Astrocyte of the spinal cord (primary cell): ENCODE data around the gene VEZT.

Experiments
- DNase-seq: peaks from one replicate; pipeline ENCODE4 v3.0.0; 2011; ENCODE audit warnings: low read depth, low spot score
- H3K4me3 ChIP-seq: 2 replicates; pipeline ENCODE4 v1.5.1; 2011; ENCODE audit warnings: low read depth, mild to moderate bottlenecking, low read length, moderate library complexity
- in situ Hi-C: cut with HindIII; loops from 2 replicates; pipeline ENCODE4 v1.10.0; 2017; ENCODE audit warnings: low sequenced_read_pairs
- TF ChIP-seq, protein P1 (sequence below): IDR thresholded peaks from 2 replicates; pipeline ENCODE4 v1.5.1; 2012; ENCODE audit warnings: low read depth, mild to moderate bottlenecking, low read length, inconsistent platforms

The VEZT gene

DNA sequence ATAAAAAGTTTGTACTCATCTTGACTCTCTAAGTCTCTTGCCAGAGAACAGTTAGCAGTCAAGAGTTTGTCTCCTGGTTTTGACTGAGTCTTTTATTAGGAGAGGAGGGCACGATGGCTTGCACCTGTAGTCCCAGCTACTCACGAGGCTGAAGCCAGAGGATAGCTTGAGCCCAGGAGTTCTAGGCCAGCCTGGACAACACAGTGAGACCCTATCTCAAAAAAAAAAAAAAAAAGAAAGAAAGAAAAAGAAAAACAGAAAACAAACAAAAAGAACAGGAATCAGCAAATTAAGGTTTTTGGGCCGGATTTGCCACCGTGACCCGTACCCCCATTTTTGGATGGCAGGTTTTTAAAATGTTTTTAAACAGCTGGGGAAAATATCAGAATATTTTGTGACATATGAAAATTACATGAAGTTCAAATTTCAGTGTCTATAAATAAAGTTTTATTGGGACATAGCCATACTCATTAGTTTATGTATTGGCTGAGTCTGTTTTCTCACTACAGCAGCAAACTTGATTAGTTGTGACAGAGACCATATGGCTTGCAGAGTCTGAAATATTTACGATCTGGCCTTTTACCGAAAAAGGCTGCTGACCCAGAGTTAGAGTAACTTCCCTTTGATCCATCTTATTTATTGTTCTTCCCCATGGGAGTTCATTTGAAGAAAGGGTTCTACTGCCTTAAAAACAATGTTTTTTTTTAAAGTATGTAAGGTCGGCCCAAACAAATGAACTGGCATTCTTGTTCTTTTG lies 31.2 kb downstream of the VEZT start:
- H3K4me3 ChIP-seq: no peak overlapping the region
- DNase-seq: peak; percentile 78
- in situ Hi-C loops: no loop called here
- TF ChIP-seq, protein P1, sequence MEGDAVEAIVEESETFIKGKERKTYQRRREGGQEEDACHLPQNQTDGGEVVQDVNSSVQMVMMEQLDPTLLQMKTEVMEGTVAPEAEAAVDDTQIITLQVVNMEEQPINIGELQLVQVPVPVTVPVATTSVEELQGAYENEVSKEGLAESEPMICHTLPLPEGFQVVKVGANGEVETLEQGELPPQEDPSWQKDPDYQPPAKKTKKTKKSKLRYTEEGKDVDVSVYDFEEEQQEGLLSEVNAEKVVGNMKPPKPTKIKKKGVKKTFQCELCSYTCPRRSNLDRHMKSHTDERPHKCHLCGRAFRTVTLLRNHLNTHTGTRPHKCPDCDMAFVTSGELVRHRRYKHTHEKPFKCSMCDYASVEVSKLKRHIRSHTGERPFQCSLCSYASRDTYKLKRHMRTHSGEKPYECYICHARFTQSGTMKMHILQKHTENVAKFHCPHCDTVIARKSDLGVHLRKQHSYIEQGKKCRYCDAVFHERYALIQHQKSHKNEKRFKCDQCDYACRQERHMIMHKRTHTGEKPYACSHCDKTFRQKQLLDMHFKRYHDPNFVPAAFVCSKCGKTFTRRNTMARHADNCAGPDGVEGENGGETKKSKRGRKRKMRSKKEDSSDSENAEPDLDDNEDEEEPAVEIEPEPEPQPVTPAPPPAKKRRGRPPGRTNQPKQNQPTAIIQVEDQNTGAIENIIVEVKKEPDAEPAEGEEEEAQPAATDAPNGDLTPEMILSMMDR: no peak

DNA sequence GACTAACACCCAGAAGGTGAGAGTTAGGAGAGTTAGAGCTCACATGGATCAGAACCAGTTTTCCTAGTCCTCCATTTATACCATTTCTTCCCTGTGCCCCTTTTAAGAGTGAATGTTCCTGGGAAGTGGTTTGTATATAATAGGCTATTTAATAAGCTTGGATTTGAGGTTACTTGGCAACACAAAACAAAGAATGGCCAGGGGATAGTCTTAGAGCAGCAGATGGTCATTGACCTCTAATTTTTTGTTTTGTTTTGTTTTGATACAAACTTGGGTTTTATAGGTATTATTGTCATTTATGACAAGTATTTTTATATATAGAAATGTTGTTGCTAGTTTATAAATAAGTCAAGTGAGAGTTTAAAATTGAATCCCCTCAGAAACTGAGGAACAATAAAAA lies 35.8 kb downstream of the VEZT start:
- TF ChIP-seq, protein P1: no peak
- H3K4me3 ChIP-seq: no peak overlapping the region
- DNase-seq: no peak
- in situ Hi-C loops: no loop called here

DNA sequence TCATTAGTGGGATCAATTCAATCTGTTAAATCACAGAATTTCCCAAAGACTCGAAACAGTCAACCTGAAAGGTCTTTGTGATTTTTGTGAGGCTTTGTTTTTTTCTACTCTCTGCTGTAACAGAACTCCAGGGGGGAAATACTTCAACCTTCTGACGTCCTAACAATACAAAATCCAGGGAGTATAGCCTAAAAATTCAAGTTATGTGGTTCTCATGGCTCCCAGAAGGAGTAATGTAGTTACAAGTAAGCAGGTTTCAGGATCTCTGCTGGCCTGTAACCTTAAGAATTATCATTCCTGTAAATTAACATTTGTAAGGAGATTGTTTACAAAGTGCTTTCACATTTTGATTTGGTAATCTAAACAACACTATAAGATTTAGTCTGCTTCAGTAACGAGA lies 39.9 kb downstream of the VEZT start:
- no peak overlapping the region for H3K4me3 ChIP-seq
- DNase-seq: peak; percentile 15
- TF ChIP-seq, protein P1: no peak
- in situ Hi-C loops: no loop called here

DNA sequence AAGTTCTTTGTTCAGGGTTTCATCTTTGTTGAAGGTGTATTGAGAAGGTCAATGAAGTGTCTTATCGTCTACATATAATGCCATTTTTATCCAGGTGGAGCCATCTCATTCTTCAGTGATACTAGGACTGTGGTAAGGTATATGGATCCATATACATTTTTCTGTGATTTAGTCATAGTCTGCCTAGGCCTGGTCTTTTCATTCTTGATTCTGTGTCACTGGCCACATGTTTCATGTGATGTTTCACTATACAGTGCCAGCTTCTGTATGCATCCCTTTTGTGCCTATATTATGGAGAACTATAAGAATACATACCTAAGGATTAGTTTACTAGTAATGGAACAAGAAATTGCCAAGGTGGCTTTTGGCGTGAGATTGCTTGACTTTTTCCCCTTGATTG lies 40.5 kb downstream of the VEZT start:
- no peak overlapping the region for H3K4me3 ChIP-seq
- TF ChIP-seq, protein P1: no peak
- in situ Hi-C loops: no loop called here
- no peak for DNase-seq

DNA sequence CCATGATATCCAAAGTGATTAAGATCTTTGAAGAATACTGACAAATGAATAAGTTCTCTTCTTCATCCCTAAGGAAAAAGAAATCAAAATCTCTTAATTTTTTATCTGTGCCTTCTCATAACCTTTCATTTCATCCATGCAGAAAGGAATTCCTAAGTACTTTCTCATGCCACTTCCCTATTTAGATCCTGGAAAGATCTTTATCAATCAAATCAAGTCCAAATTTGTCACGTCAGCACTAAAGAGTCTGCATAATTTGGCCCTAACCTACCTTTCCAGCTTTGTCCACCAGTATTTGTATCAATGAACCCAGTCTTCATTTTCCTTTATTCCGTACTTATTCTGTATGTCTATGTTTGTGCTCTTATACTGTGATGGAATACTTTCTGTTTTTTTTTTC lies 41.2 kb downstream of the VEZT start:
- TF ChIP-seq, protein P1: no peak
- no peak overlapping the region for H3K4me3 ChIP-seq
- no peak for DNase-seq
- in situ Hi-C loops: no loop called here

DNA sequence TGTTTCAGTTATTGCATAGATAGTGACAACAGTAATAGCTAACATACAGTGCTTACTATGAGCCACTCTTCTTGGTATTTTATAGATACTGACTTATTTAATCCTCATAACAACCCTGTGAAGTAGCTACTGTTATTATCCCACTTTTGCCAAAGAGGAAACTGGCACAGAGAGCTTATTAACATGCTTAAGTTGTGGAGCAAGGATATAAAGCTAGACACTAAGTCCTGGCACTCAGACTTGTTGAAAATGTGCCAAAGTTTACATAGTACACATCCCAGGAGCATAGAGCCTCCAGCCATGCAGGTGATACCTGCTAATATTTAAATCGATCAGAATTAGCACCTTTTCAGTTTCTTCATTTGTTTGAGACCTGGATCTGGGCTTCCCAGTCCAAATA lies 41.8 kb downstream of the VEZT start:
- TF ChIP-seq, protein P1: no peak
- in situ Hi-C loops: no loop called here
- no peak for DNase-seq
- H3K4me3 ChIP-seq: no peak overlapping the region
